SKM-1 (cell line): ENCODE results near the gene SPDEF.

ENCODE experiments used
- DNase-seq: peaks from one replicate; lab custom pipeline; 2025; ENCODE audit not compliant: unreplicated experiment; lab: John Stamatoyannopoulos, UW

Gene SPDEF

GRCh38 chr6:34556031-34556471, at the start of gene SPDEF:
Gene SPDEF, minus strand, starts transcription at chr6:34556329. Its CDS starts 11,874 bp downstream, at chr6:34544455.
- DNase-seq: no peak

GRCh38 chr6:34603707-34604106, 47.6 kb upstream of the SPDEF start:
- DNase-seq: no peak

GRCh38 chr6:34602318-34603111, 46.4 kb upstream of the SPDEF start:
- DNase-seq: no peak

- no peak for DNase-seq
Measured at GRCh38 chr6:34601706-34602105, 45.6 kb upstream of the SPDEF start.

- no peak for DNase-seq
Measured at GRCh38 chr6:34600796-34601195, 44.7 kb upstream of the SPDEF start.

- no peak for DNase-seq
Measured at GRCh38 chr6:34600101-34600500, 44.0 kb upstream of the SPDEF start.

GRCh38 chr6:34598712-34599111, 42.6 kb upstream of the SPDEF start:
- DNase-seq: no peak

GRCh38 chr6:34597605-34598353, 41.6 kb upstream of the SPDEF start:
- DNase-seq: no peak

GRCh38 chr6:34596798-34597197, 40.7 kb upstream of the SPDEF start:
- DNase-seq: no peak

- DNase-seq: no peak
Measured at GRCh38 chr6:34595332-34596184, 39.4 kb upstream of the SPDEF start.

GRCh38 chr6:34593701-34594100, 37.6 kb upstream of the SPDEF start:
- no peak for DNase-seq

GRCh38 chr6:34592208-34592952, 36.3 kb upstream of the SPDEF start:
- DNase-seq: no peak

GRCh38 chr6:34589691-34590090, 33.6 kb upstream of the SPDEF start:
- DNase-seq: no peak

- no peak for DNase-seq
Measured at GRCh38 chr6:34589140-34589539, 33.0 kb upstream of the SPDEF start.

GRCh38 chr6:34587851-34588250, 31.7 kb upstream of the SPDEF start:
- DNase-seq: no peak

- DNase-seq: no peak
Measured at GRCh38 chr6:34587325-34587724, 31.2 kb upstream of the SPDEF start.

- DNase-seq: no peak
Measured at GRCh38 chr6:34586327-34587040, 30.4 kb upstream of the SPDEF start.

- DNase-seq: no peak
Measured at GRCh38 chr6:34585512-34586061, 29.5 kb upstream of the SPDEF start.

- DNase-seq: no peak
Measured at GRCh38 chr6:34585108-34585507, 29.0 kb upstream of the SPDEF start.

GRCh38 chr6:34584694-34585093, 28.6 kb upstream of the SPDEF start:
- no peak for DNase-seq
